ENCODE measurements around the gene PKP3.

PKP3 gene

DNA sequence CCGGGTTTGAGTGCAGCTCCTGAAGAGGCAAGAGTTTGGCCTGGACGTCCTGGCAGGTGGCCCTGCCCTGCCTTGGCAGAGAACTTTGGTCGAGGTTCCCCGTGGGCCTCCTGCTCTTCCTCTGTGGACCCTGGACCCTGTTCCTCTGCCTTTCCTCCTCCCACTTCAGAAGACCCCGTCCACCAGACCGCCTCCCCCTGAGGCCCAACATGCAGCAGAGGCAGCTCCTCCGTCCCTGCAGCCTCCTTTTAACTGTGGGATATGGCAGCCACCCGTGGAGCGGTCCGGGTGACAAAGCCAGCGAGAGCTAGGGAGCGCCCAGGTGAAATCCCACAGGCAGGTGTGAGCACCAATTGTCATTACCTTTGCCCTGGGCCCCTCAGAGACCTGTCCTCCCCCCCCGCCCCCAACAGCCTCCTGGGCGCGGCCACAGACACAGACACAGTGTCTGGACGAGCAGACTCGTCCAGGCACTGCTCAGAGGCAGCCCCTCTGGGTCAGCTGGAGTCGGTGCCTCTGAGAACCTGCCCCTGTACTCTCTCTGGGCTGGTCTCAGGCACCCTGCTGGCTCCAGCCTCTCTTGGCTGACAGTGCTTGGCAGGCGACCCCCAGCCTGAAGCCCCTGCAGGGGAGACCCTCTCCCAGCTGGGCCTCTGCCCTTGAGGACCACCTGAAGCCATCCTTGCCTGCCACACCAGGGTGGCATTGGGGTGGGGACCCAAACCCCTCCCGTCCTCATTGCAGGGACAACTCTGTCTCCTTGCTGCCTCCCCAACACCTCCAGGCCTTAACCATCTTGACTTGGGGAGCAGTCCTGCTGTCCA is 52.0 kb downstream of the PKP3 start:
- Histone ChIP-seq H3K9me3 (ENCODE audit: control insufficient read depth in 2 of 2, low read length in 2 of 2) (no peaks in the 10 kb centered on the region), H3K9ac (ENCODE audit: low read depth in 1 of 2, low read length in 2 of 2) (peak overlapping the region; percentile 48 to 72), H3K4me1 (ENCODE audit: control insufficient read depth in 2 of 2, insufficient read depth in 2 of 2, low read length in 2 of 2) (peaks cover 48 to 55% of the 10 kb centered on the region in 2 donors), H3K4me3 (ENCODE audit: low read length in 2 of 2) (peak overlapping the region; percentile 10 to 44), H3K27ac (ENCODE audit: low read depth in 2 of 2, low read length in 2 of 2) (peak overlapping the region; percentile 84 to 94), H3K27me3 (ENCODE audit: control insufficient read depth in 2 of 2, insufficient read depth in 2 of 2, low read length in 2 of 2) (no peaks in the 10 kb centered on the region), H3K36me3 (ENCODE audit: control insufficient read depth in 2 of 2, insufficient read depth in 2 of 2, low read length in 2 of 2) (no peaks in the 10 kb centered on the region)

DNA sequence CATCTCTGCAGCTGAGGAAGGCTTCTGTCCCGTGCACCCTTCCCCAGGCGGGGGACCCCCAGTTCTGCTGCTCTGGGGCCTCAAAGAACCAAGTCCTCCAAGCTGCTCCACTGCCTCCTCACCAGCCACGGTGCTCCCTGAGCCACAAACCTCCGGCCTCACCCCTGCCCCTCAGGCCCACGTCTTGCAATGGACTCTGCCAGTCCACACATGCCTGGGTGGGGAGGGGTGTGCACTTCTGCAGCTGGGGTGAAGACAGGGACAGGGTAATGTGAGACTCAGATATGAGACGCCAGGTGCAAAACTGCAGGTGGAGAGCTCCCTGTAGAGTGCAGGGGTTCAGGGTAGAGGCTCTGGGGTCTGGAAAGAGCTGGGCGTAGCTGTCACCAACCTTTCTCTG is 52.9 kb downstream of the PKP3 start:
- no peaks in the 10 kb centered on the region for H3K27me3 ChIP-seq (ENCODE audit: control insufficient read depth in 2 of 2, insufficient read depth in 2 of 2, low read length in 2 of 2)
- H3K9me3 ChIP-seq (ENCODE audit: control insufficient read depth in 2 of 2, low read length in 2 of 2): no peaks in the 10 kb centered on the region
- H3K4me1 ChIP-seq (ENCODE audit: control insufficient read depth in 2 of 2, insufficient read depth in 2 of 2, low read length in 2 of 2): peaks cover 56 to 57% of the 10 kb centered on the region in 2 donors
- H3K9ac ChIP-seq (ENCODE audit: low read depth in 1 of 2, low read length in 2 of 2): peak overlapping the region; percentile 48 to 72
- no peaks in the 10 kb centered on the region for H3K36me3 ChIP-seq (ENCODE audit: control insufficient read depth in 2 of 2, insufficient read depth in 2 of 2, low read length in 2 of 2)
- no peak overlapping the region for H3K4me3 ChIP-seq (ENCODE audit: low read length in 2 of 2)
- H3K27ac ChIP-seq (ENCODE audit: low read depth in 2 of 2, low read length in 2 of 2): peak overlapping the region; percentile 84 to 94

DNA sequence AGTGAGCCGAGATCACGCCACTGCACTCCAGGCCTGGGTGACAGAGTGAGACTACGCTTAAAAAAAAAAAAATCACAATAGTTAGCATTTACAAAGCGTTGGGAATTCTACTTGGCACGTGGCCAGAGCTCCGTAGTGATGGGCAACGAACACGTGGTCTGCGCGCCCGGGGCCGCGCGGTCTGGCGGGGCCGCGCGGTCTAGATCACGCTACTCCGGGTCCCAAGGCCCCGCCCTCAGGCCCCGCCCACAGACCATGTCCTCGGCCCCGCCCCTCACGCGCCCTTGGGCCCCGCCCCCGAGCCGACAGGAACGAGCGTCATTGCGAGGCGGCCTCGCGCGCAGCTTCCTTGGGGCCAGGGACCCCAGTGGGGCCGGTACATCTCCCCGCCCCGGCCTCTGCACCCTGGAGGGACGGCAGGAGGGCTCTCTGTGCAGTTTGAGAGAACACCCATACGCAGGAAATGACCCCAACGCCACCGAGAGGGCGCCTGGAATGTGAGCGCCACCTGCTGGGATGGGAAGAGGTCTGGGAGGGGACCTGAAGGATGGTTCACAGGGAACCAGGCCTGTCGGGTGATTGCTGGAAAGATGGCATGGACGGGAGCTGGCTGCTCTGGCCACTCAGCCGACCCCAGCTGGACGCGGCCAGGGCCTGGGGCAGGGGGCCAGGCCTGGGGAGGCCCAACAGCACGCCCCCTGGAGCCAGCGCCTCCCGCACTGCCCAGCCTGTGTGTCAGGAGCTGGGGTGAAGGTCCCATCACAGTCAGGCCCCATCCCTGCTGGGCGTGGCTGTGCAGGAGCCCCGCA is 54.1 kb downstream of the PKP3 start:
- no peaks in the 10 kb centered on the region for H3K9me3 ChIP-seq (ENCODE audit: control insufficient read depth in 2 of 2, low read length in 2 of 2)
- peaks cover 51 to 55% of the 10 kb centered on the region in 2 donors for H3K4me1 ChIP-seq (ENCODE audit: control insufficient read depth in 2 of 2, insufficient read depth in 2 of 2, low read length in 2 of 2)
- no peaks in the 10 kb centered on the region for H3K27me3 ChIP-seq (ENCODE audit: control insufficient read depth in 2 of 2, insufficient read depth in 2 of 2, low read length in 2 of 2)
- peak overlapping the region; percentile 95 to 99 for H3K27ac ChIP-seq (ENCODE audit: low read depth in 2 of 2, low read length in 2 of 2)
- H3K4me3 ChIP-seq (ENCODE audit: low read length in 2 of 2): peak overlapping the region; percentile 62 to 82
- H3K36me3 ChIP-seq (ENCODE audit: control insufficient read depth in 2 of 2, insufficient read depth in 2 of 2, low read length in 2 of 2): peaks cover 0 to 3% of the 10 kb centered on the region in 2 donors
- peak overlapping the region; percentile 47 to 85 for H3K9ac ChIP-seq (ENCODE audit: low read depth in 1 of 2, low read length in 2 of 2)

GRCh38 chr11:449889-450808 is 56.1 kb downstream of the PKP3 start, which contains the start of gene PTDSS2:
TSS of gene PTDSS2 (plus strand) at chr11:450279. CDS start at chr11:450456, 177 bp downstream.
- H3K27me3 ChIP-seq (ENCODE audit: control insufficient read depth in 2 of 2, insufficient read depth in 2 of 2, low read length in 2 of 2): no peaks in the 10 kb centered on the region
- H3K4me1 ChIP-seq (ENCODE audit: control insufficient read depth in 2 of 2, insufficient read depth in 2 of 2, low read length in 2 of 2): peaks cover 39 to 41% of the 10 kb centered on the region in 2 donors
- H3K36me3 ChIP-seq (ENCODE audit: control insufficient read depth in 2 of 2, insufficient read depth in 2 of 2, low read length in 2 of 2): peaks cover 7 to 9% of the 10 kb centered on the region in 2 donors
- H3K9me3 ChIP-seq (ENCODE audit: control insufficient read depth in 2 of 2, low read length in 2 of 2): no peaks in the 10 kb centered on the region
- H3K9ac ChIP-seq (ENCODE audit: low read depth in 1 of 2, low read length in 2 of 2): peak within 1 kb of the TSS; percentile 74 to 92
- H3K27ac ChIP-seq (ENCODE audit: low read depth in 2 of 2, low read length in 2 of 2): peak within 1 kb of the TSS; percentile 77 to 79
- H3K4me3 ChIP-seq (ENCODE audit: low read length in 2 of 2): peak within 1 kb of the TSS; percentile 75 to 77

DNA sequence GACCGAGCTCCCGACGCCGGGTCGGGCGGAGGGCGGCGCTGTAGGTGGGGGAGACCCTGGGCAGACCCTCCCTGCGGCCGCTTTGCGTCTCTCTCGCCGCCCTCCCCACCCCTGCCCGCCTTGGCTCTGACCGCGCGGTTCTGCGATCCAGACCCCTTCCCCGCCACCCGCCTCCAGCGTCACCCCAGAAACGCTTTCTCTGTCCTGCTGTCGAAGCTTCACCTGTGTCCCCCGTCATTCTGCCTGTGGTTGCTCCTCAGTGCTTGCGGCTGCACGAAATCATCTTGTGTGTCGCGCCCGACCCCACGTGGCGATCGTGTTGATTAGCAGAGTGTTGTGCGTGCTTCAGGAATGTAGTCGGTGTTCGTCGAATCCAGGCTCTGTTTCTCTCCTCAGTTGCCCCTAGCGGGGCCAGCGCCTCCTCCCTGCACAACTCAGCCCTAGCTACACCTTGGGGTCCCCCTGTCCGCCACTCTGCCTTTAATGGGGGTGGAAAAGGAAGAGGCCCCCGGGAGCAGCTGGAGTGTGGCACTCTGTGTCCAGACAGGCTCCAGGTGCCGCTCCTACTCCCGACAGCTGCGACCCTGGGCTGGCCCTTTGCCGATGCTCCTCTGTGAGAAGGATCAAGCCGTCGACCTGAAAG is 56.9 kb downstream of the PKP3 start:
- peaks cover 31 to 34% of the 10 kb centered on the region in 2 donors for H3K4me1 ChIP-seq (ENCODE audit: control insufficient read depth in 2 of 2, insufficient read depth in 2 of 2, low read length in 2 of 2)
- H3K4me3 ChIP-seq (ENCODE audit: low read length in 2 of 2): peak overlapping the region; percentile 75 to 77
- no peaks in the 10 kb centered on the region for H3K9me3 ChIP-seq (ENCODE audit: control insufficient read depth in 2 of 2, low read length in 2 of 2)
- peaks cover 8 to 9% of the 10 kb centered on the region in 2 donors for H3K36me3 ChIP-seq (ENCODE audit: control insufficient read depth in 2 of 2, insufficient read depth in 2 of 2, low read length in 2 of 2)
- H3K27me3 ChIP-seq (ENCODE audit: control insufficient read depth in 2 of 2, insufficient read depth in 2 of 2, low read length in 2 of 2): no peaks in the 10 kb centered on the region
- H3K27ac ChIP-seq (ENCODE audit: low read depth in 2 of 2, low read length in 2 of 2): peak overlapping the region; percentile 65 to 79
- H3K9ac ChIP-seq (ENCODE audit: low read depth in 1 of 2, low read length in 2 of 2): peak overlapping the region; percentile 74 to 92

DNA sequence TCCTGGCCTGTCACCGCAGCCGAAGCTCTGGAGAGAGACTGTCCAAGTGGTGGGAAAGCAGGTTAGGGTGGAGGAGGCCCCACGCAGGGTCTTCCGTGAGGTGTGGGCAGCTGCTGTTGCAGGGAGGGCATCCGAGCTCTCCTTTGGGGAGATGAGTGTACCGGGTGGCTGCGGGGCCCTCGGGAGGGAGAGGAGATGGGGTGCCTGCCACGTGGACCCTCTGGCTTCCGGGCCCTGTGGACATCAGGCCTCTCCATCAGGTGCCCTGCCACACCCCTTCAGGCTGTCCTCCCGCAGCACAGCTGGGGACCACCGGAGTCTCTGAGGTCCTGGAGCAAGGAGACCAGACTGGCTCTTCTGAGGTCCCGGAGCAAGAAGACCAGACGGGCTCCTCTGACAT is 57.7 kb downstream of the PKP3 start:
- Histone ChIP-seq H3K4me1 (ENCODE audit: control insufficient read depth in 2 of 2, insufficient read depth in 2 of 2, low read length in 2 of 2) (peaks cover 23 to 28% of the 10 kb centered on the region in 2 donors), H3K27ac (ENCODE audit: low read depth in 2 of 2, low read length in 2 of 2) (no peak overlapping the region), H3K4me3 (ENCODE audit: low read length in 2 of 2) (peak overlapping the region; percentile 75 to 77)

GRCh38 chr11:452203-452744 is 58.3 kb downstream of the PKP3 start:
- H3K9me3 ChIP-seq (ENCODE audit: control insufficient read depth in 2 of 2, low read length in 2 of 2): no peaks in the 10 kb centered on the region
- H3K4me3 ChIP-seq (ENCODE audit: low read length in 2 of 2): no peak overlapping the region
- H3K36me3 ChIP-seq (ENCODE audit: control insufficient read depth in 2 of 2, insufficient read depth in 2 of 2, low read length in 2 of 2): peaks cover 8 to 9% of the 10 kb centered on the region in 2 donors
- H3K9ac ChIP-seq (ENCODE audit: low read depth in 1 of 2, low read length in 2 of 2): no peak overlapping the region
- no peak overlapping the region for H3K27ac ChIP-seq (ENCODE audit: low read depth in 2 of 2, low read length in 2 of 2)
- H3K4me1 ChIP-seq (ENCODE audit: control insufficient read depth in 2 of 2, insufficient read depth in 2 of 2, low read length in 2 of 2): peaks cover 20 to 24% of the 10 kb centered on the region in 2 donors
- H3K27me3 ChIP-seq (ENCODE audit: control insufficient read depth in 2 of 2, insufficient read depth in 2 of 2, low read length in 2 of 2): no peaks in the 10 kb centered on the region

More for the DNA sequence above, 57.7 kb downstream of the PKP3 start:
- peak overlapping the region in 1 of 2 donors; percentile 92 for H3K9ac ChIP-seq (ENCODE audit: low read depth in 1 of 2, low read length in 2 of 2)
- H3K27me3 ChIP-seq (ENCODE audit: control insufficient read depth in 2 of 2, insufficient read depth in 2 of 2, low read length in 2 of 2): no peaks in the 10 kb centered on the region
- no peaks in the 10 kb centered on the region for H3K9me3 ChIP-seq (ENCODE audit: control insufficient read depth in 2 of 2, low read length in 2 of 2)
- peaks cover 8 to 9% of the 10 kb centered on the region in 2 donors for H3K36me3 ChIP-seq (ENCODE audit: control insufficient read depth in 2 of 2, insufficient read depth in 2 of 2, low read length in 2 of 2)

- Histone ChIP-seq H3K27me3 (ENCODE audit: control insufficient read depth in 2 of 2, insufficient read depth in 2 of 2, low read length in 2 of 2) (no peaks in the 10 kb centered on the region), H3K27ac (ENCODE audit: low read depth in 2 of 2, low read length in 2 of 2) (no peak overlapping the region), H3K9me3 (ENCODE audit: control insufficient read depth in 2 of 2, low read length in 2 of 2) (no peaks in the 10 kb centered on the region), H3K4me3 (ENCODE audit: low read length in 2 of 2) (no peak overlapping the region), H3K4me1 (ENCODE audit: control insufficient read depth in 2 of 2, insufficient read depth in 2 of 2, low read length in 2 of 2) (peaks cover 20 to 24% of the 10 kb centered on the region in 2 donors), H3K36me3 (ENCODE audit: control insufficient read depth in 2 of 2, insufficient read depth in 2 of 2, low read length in 2 of 2) (peaks cover 8 to 11% of the 10 kb centered on the region in 2 donors), H3K9ac (ENCODE audit: low read depth in 1 of 2, low read length in 2 of 2) (no peak overlapping the region)
These were observed 59.0 kb downstream of the PKP3 start for GRCh38 chr11:452916-453527.
